ENCODE data around the gene NDUFA3. TPM values are rescaled to one million over a fixed set of nuclear protein-coding genes. Genes with fewer than 3 reads are reported as not detected.
A peak's percentile ranks its signal among the peaks of the same experiment; 100 is the strongest.

Gene NDUFA3
- total and polyA plus RNA-seq, 4 donors: 64.9 to 129 (median 70.9) TPM

DNA sequence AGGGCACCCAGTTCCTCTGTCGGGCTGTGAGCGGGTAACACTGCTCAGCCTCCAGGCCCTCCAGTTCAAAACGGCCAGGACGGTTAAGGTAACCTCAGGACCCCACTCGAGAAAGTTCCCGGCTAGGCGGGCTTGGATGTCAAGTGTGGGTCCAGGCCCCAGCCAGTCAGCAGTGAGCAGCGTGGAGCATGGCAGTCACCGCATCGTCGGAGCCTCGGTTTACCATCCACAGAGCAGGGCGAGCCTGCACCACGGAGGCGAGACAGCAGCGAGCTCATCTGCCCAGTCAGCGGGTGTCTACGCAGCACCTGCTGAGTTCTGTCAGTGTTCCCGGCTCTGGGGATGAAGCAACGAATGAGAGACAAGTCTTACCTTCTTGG, 27.0 kb downstream of the NDUFA3 start:
- DNase-seq (no peak), ATAC-seq (ENCODE audit: low FRiP score) (no peak)
- H3K9me3 ChIP-seq (ENCODE audit: control insufficient read depth, low read length): no peaks in the 10 kb centered on the region
- no peaks in the 10 kb centered on the region for H3K27me3 ChIP-seq (ENCODE audit: control insufficient read depth in 1 of 2, insufficient read depth in 2 of 2, low read length in 1 of 2)
- no peak overlapping the region for H3K27ac ChIP-seq (ENCODE audit: low read depth in 1 of 2, low read length in 2 of 2)
- no peak overlapping the region for H3K4me3 ChIP-seq (ENCODE audit: low read length in 2 of 2)
- H3K36me3 ChIP-seq (ENCODE audit: control insufficient read depth in 1 of 2, insufficient read depth in 2 of 2, low read length in 1 of 2): peaks cover 0 to 15% of the 10 kb centered on the region in 2 donors
- WGBS, 2 donors: 95 to 97% methylated on average over 20 of the region's 20 CpGs
- intact Hi-C loops (cut with DNase I): no loop called here
- no peaks in the 10 kb centered on the region for H3K4me1 ChIP-seq (ENCODE audit: control insufficient read depth in 1 of 2, insufficient read depth in 2 of 2, low read length in 2 of 2)

- Histone ChIP-seq H3K27me3 (ENCODE audit: control insufficient read depth in 1 of 2, insufficient read depth in 2 of 2, low read length in 1 of 2) (no peaks in the 10 kb centered on the region), H3K4me1 (ENCODE audit: control insufficient read depth in 1 of 2, insufficient read depth in 2 of 2, low read length in 2 of 2) (no peaks in the 10 kb centered on the region), H3K9me3 (ENCODE audit: control insufficient read depth, low read length) (no peaks in the 10 kb centered on the region), H3K4me3 (ENCODE audit: low read length in 2 of 2) (no peak overlapping the region), H3K36me3 (ENCODE audit: control insufficient read depth in 1 of 2, insufficient read depth in 2 of 2, low read length in 1 of 2) (peaks cover 0 to 10% of the 10 kb centered on the region in 2 donors), H3K27ac (ENCODE audit: low read depth in 1 of 2, low read length in 2 of 2) (no peak overlapping the region)
- ATAC-seq (ENCODE audit: low FRiP score): no peak
- DNase-seq: no peak
- WGBS, 2 donors: 86 to 92% methylated on average over 9 to 10 of the region's 10 CpGs
- intact Hi-C loops (cut with DNase I): no loop called here
These were observed 30.8 kb downstream of the NDUFA3 start for GRCh38 chr19:54133312-54133956.

DNA sequence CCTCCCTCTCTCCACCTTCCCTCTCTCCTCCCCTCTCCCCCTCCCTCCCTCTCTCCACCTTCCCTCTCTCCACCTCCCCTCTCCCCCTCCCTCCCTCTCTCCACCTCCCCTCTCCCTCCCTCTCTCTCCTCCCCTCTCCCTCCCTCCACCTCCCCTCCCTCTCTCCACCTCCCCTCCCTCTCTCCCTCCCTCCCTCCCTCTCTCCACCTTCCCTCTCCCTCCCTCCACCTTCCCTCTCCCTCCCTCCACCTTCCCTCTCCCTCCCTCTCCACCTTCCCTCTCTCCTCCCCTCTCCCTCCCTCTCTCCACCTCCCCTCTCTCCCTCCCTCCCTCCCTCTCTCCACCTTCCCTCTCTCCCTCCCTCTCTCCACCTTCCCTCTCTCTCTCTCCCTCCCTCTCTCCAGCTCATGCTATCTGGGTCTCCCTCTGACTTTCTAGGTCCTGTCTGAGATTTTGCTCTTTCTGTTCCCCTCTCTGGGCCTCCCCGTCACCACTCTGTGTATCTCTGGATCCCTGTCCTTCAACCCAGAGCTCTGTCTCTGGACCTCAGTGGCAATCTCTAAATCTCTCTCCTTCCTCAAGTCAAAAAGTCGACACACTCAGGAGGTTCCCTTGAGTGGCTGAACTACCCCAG, 31.4 kb downstream of the NDUFA3 start:
- ATAC-seq (ENCODE audit: low FRiP score) (no peak), DNase-seq (no peak)
- Histone ChIP-seq H3K27me3 (ENCODE audit: control insufficient read depth in 1 of 2, insufficient read depth in 2 of 2, low read length in 1 of 2) (no peaks in the 10 kb centered on the region), H3K36me3 (ENCODE audit: control insufficient read depth in 1 of 2, insufficient read depth in 2 of 2, low read length in 1 of 2) (peaks cover 0 to 9% of the 10 kb centered on the region in 2 donors), H3K27ac (ENCODE audit: low read depth in 1 of 2, low read length in 2 of 2) (no peak overlapping the region), H3K4me1 (ENCODE audit: control insufficient read depth in 1 of 2, insufficient read depth in 2 of 2, low read length in 2 of 2) (no peaks in the 10 kb centered on the region), H3K9me3 (ENCODE audit: control insufficient read depth, low read length) (no peaks in the 10 kb centered on the region), H3K4me3 (ENCODE audit: low read length in 2 of 2) (no peak overlapping the region)
- intact Hi-C loops (cut with DNase I): no loop called here
- WGBS, 2 donors: 78 to 84% methylated on average over 2 of the region's 2 CpGs

- Histone ChIP-seq H3K27ac (ENCODE audit: low read depth in 1 of 2, low read length in 2 of 2) (no peak overlapping the region), H3K36me3 (ENCODE audit: control insufficient read depth in 1 of 2, insufficient read depth in 2 of 2, low read length in 1 of 2) (peaks cover 0 to 3% of the 10 kb centered on the region in 2 donors), H3K4me1 (ENCODE audit: control insufficient read depth in 1 of 2, insufficient read depth in 2 of 2, low read length in 2 of 2) (no peaks in the 10 kb centered on the region), H3K9me3 (ENCODE audit: control insufficient read depth, low read length) (no peaks in the 10 kb centered on the region), H3K4me3 (ENCODE audit: low read length in 2 of 2) (peak overlapping the region; percentile 11 to 13), H3K27me3 (ENCODE audit: control insufficient read depth in 1 of 2, insufficient read depth in 2 of 2, low read length in 1 of 2) (no peaks in the 10 kb centered on the region)
- ATAC-seq (ENCODE audit: low FRiP score): no peak
- DNase-seq: peak in 1 of 2 donors; percentile 39
- WGBS, 2 donors: 2 to 3% methylated on average over 30 of the region's 30 CpGs
- intact Hi-C loops (cut with DNase I): loop anchor here in 1 of 2 donors (2.0 kb wide), 1 partner anchor 65 kb away; the partner anchor contains the start of gene RPS9
These were observed 33.6 kb downstream of the NDUFA3 start for GRCh38 chr19:54136086-54136863.

- intact Hi-C loops (cut with DNase I): loop anchor here in 1 of 2 donors (1.0 to 2.0 kb wide), 4 partner anchors 22 to 64 kb away; partner anchors contain the start of genes LENG1, PRPF31, RPS9 and TFPT
- no peak overlapping the region for H3K27ac ChIP-seq (ENCODE audit: low read depth in 1 of 2, low read length in 2 of 2)
- H3K27me3 ChIP-seq (ENCODE audit: control insufficient read depth in 1 of 2, insufficient read depth in 2 of 2, low read length in 1 of 2): no peaks in the 10 kb centered on the region
- peak overlapping the region; percentile 11 to 13 for H3K4me3 ChIP-seq (ENCODE audit: low read length in 2 of 2)
- ATAC-seq (ENCODE audit: low FRiP score) (peak; percentile 97), DNase-seq (peak; percentile 99 to 100)
- no peaks in the 10 kb centered on the region for H3K4me1 ChIP-seq (ENCODE audit: control insufficient read depth in 1 of 2, insufficient read depth in 2 of 2, low read length in 2 of 2)
- H3K9me3 ChIP-seq (ENCODE audit: control insufficient read depth, low read length): no peaks in the 10 kb centered on the region
- no peaks in the 10 kb centered on the region for H3K36me3 ChIP-seq (ENCODE audit: control insufficient read depth in 1 of 2, insufficient read depth in 2 of 2, low read length in 1 of 2)
- WGBS, 2 donors: 0% methylated on average over 46 of the region's 46 CpGs
These were observed 34.4 kb downstream of the NDUFA3 start for GRCh38 chr19:54136864-54137698.

DNA sequence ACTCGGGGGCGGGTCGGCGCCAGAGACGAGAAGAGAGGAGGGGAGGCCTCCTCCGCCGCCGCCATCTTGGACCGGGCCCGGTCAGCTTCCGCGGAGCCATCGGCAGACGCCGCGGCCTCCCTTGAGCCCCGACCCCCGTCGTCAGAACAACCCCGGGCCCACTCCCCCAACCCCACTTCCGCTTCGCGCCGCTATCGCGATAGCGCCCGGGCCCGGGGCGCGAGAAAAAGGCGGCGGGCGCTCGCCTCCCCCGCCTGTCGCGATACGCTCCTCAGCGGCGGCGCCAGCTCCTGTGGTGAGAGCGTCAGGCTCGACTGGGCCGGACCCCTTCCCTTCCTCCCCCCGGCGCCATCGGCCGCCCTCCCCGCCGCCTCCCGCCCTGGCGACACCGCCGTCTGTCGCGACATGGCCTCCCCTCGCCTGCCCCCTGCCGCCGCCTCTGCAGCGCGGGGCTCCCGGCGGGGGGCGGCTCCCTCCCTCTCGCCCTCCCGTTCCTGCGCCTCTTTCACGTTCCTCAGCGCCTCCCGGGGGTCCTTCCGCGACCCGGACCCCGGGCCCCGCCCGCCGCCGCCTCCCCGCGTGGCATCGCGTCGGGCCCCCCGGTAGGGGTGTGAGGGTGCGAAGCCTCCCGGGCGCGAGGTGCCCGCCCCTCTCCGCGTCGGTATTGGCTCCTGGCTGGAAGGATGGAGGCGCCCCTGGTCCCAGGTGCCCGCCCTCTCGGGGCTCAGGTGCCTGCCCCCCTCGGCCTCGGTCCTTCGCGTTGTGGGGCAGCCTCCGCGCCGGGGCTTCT, 35.2 kb downstream of the NDUFA3 start, which contains the start of gene CNOT3:
TSS of gene CNOT3 (plus strand) at position 64 of the 790 bp plus-strand sequence. CDS start 5,217 bp downstream, outside the sequence.
- no peaks in the 10 kb centered on the region for H3K4me1 ChIP-seq (ENCODE audit: control insufficient read depth in 1 of 2, insufficient read depth in 2 of 2, low read length in 2 of 2)

GRCh38 chr19:54138489-54139256, 36.0 kb downstream of the NDUFA3 start:
- Histone ChIP-seq H3K27me3 (ENCODE audit: control insufficient read depth in 1 of 2, insufficient read depth in 2 of 2, low read length in 1 of 2) (no peaks in the 10 kb centered on the region), H3K4me3 (ENCODE audit: low read length in 2 of 2) (peak overlapping the region; percentile 84 to 87), H3K9me3 (ENCODE audit: control insufficient read depth, low read length) (no peaks in the 10 kb centered on the region), H3K36me3 (ENCODE audit: control insufficient read depth in 1 of 2, insufficient read depth in 2 of 2, low read length in 1 of 2) (peaks cover 0 to 6% of the 10 kb centered on the region in 2 donors), H3K4me1 (ENCODE audit: control insufficient read depth in 1 of 2, insufficient read depth in 2 of 2, low read length in 2 of 2) (no peaks in the 10 kb centered on the region), H3K27ac (ENCODE audit: low read depth in 1 of 2, low read length in 2 of 2) (no peak overlapping the region)
- WGBS, 2 donors: 20 to 28% methylated on average over 24 to 31 of the region's 31 CpGs
- intact Hi-C loops (cut with DNase I): no loop called here
- ATAC-seq (ENCODE audit: low FRiP score): no peak
- no peak for DNase-seq

More for the DNA sequence above, 35.2 kb downstream of the NDUFA3 start, which contains the start of gene CNOT3:
- no peak for ATAC-seq (ENCODE audit: low FRiP score)
- peak within 1 kb of the TSS; percentile 84 to 87 for H3K4me3 ChIP-seq (ENCODE audit: low read length in 2 of 2)
- 0 to 1% methylated on average over 58 to 103 of the region's 103 CpGs for WGBS, 2 donors
- H3K27me3 ChIP-seq (ENCODE audit: control insufficient read depth in 1 of 2, insufficient read depth in 2 of 2, low read length in 1 of 2): no peaks in the 10 kb centered on the region
- H3K36me3 ChIP-seq (ENCODE audit: control insufficient read depth in 1 of 2, insufficient read depth in 2 of 2, low read length in 1 of 2): no peaks in the 10 kb centered on the region
- intact Hi-C loops (cut with DNase I): loop anchor here in 1 of 2 donors (1.0 to 2.0 kb wide), 4 partner anchors 21 to 63 kb away; partner anchors contain the start of genes LENG1, PRPF31, RPS9 and TFPT
- DNase-seq: no peak
- peak within 1 kb of the TSS; percentile 59 to 77 for H3K27ac ChIP-seq (ENCODE audit: low read depth in 1 of 2, low read length in 2 of 2)
- no peaks in the 10 kb centered on the region for H3K9me3 ChIP-seq (ENCODE audit: control insufficient read depth, low read length)

All from aorta (tissue), 5 donors.